BJ (cell line): ENCODE results near the gene TNXB. TPM values are rescaled to one million over a fixed set of nuclear protein-coding genes. Genes with fewer than 3 reads are reported as not detected.

Source experiments
- CTCF ChIA-PET: fragments of 350-600 bp; formaldehyde crosslinking; extraction: SDS; loops from one replicate; lab custom pipeline; 2021; ENCODE audit warnings: antibody characterized with exemption, inconsistent platforms; lab: Yijun Ruan, JAX
- POLR2A ChIA-PET: fragments of 300-600 bp; sonication (Branson Sonifier 250); formaldehyde crosslinking; extraction: SDS; loops from one replicate; lab custom pipeline; 2021; ENCODE audit warnings: antibody characterized with exemption; lab: Charles Lee
- DNase-seq: peaks from one replicate; pipeline ENCODE4 v3.0.0-alpha.2; 2011; ENCODE audit warnings: low read depth
- H3K27me3 ChIP-seq: 2 replicates; pipeline ENCODE4 v1.6.0; 2011; ENCODE audit warnings: low read length; ENCODE audit not compliant: control insufficient read depth, insufficient read depth
- H3K36me3 ChIP-seq: 2 replicates; pipeline ENCODE4 v1.5.1; 2011; ENCODE audit warnings: low read length; ENCODE audit not compliant: control insufficient read depth, insufficient read depth
- H3K4me3 ChIP-seq: 2 replicates; pipeline ENCODE4 v1.5.1; 2011; ENCODE audit warnings: low read depth, mild to moderate bottlenecking, control low read depth, low read length
- CTCF ChIP-seq: IDR thresholded peaks from 2 replicates; pipeline ENCODE4 v1.5.1; 2011; ENCODE audit warnings: low read depth, mild to moderate bottlenecking, control low read depth, inconsistent platforms, low read length, moderate library complexity; ENCODE audit not compliant: insufficient read depth
- polyA plus RNA-seq: library from polyadenylated mRNA; depleted of rRNA; stranded (reverse); fragments of >200 nt; gene quantifications from 2 replicates; pipeline ENCODE4 v1.2.3, GENCODE V29; 2011

TNXB gene
- polyA plus RNA-seq, 1 experiment = 0.60 TPM

- H3K4me3 ChIP-seq = no peak overlapping the region
- no peak for DNase-seq
- ChIA-PET CTCF (interaction anchor here (0.6 to 1.1 kb wide), 3 partner anchors 22 to 1543 kb away, joined by 3 to 4 read pairs (median 3); no protein-coding TSS in a partner anchor), POLR2A (no interaction called here)
- TF ChIP-seq CTCF = no peak
- no peaks in the 10 kb centered on the region for H3K27me3 ChIP-seq
- 0 out of 2 replicates have a peak, but pooled peaks cover 2% of the 10 kb centered on the region for H3K36me3 ChIP-seq
Observed at GRCh38 chr6:32074996-32075532, 34.1 kb downstream of the TNXB start.

GRCh38 chr6:32073613-32074012, 35.5 kb downstream of the TNXB start:
- Histone ChIP-seq H3K36me3 (0 out of 2 replicates have a peak, but pooled peaks cover 2% of the 10 kb centered on the region), H3K27me3 (no peaks in the 10 kb centered on the region), H3K4me3 (no peak overlapping the region)
- TF ChIP-seq CTCF = no peak
- DNase-seq = no peak
- POLR2A ChIA-PET = no interaction called here
- CTCF ChIA-PET = no interaction called here

GRCh38 chr6:32073101-32073500, 36.0 kb downstream of the TNXB start:
- no peak overlapping the region for H3K4me3 ChIP-seq
- H3K27me3 ChIP-seq = no peaks in the 10 kb centered on the region
- DNase-seq = no peak
- CTCF ChIA-PET = no interaction called here
- H3K36me3 ChIP-seq = 0 out of 2 replicates have a peak, but pooled peaks cover 2% of the 10 kb centered on the region
- POLR2A ChIA-PET = no interaction called here
- no peak for TF ChIP-seq CTCF

DNA sequence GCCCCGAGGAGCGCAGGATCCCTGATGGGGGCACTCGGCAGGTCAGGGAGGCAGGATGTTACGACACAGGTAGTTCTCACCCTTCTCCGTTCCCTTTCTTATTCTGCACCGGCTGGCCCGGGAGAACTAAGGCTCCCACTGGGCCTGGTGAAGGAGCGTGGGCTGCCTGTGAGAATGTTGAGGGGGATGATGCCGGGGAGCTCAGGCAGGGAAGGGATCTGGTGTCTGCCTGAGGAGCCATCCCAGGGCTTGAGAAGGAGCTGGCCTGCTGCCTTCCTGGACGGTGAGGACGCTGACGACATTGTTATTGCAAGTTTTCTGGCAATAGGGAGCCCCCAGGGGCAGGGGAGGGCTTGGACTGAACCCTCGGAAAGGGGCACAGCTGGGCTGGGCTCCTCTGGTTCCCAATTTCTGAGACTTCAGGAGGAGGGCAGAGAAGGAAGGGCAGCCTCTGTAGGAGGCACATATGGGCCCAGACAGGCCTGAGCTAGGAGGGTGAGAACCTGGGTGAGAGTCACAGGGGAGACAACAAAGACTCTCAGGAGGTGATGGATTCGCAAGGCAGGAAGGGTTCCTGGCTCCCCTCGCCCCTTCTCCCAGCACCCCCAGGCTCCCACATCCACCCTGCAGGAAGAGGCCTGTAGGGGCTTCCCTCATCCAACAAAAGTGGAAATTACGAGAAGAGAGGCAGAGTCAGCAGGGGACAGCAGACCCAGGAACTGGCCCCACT, 38.2 kb downstream of the TNXB start:
- CTCF ChIA-PET = interaction anchor here (0.6 to 1.4 kb wide), 2 partner anchors 25 to 1298 kb away, joined by 3 to 4 read pairs; no protein-coding TSS in a partner anchor
- 0 out of 2 replicates have a peak, but pooled peaks cover 2% of the 10 kb centered on the region for H3K36me3 ChIP-seq
- no peak for TF ChIP-seq CTCF
- H3K27me3 ChIP-seq = no peaks in the 10 kb centered on the region
- POLR2A ChIA-PET = no interaction called here
- DNase-seq = no peak
- no peak overlapping the region for H3K4me3 ChIP-seq

- POLR2A ChIA-PET = no interaction called here
- CTCF ChIA-PET = interaction anchor here (1.6 kb wide), 1 partner anchor 22 kb away, joined by 6 read pairs; no protein-coding TSS in a partner anchor
- Histone ChIP-seq H3K27me3 (no peaks in the 10 kb centered on the region; the same call in 1 of the 2 replicates), H3K36me3 (0 out of 2 replicates have a peak, but pooled peaks cover 2% of the 10 kb centered on the region), H3K4me3 (no peak overlapping the region)
- DNase-seq = no peak
- TF ChIP-seq CTCF = no peak
Observed at GRCh38 chr6:32069878-32070515, 39.1 kb downstream of the TNXB start.
